ENCODE data around the gene VWC2.

The VWC2 gene

DNA sequence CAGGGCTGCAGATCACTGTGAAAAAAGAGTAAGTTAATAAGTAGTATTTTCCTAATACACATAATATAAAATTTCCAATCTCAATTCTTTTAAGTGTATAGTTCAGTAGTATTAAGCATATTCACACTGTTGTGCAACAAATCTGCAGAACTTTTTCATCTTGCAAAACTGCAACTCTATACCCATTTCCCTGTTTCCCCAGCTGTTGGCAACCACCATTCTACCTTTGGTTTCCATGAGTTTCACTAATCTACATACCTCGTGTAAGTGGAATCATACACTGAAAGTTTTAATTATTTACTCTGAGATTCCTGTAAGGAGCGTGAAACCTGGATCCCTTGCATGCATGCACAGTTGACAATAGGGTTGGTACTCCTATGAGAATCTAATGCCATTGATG is 164.2 kb downstream of the VWC2 start:
- no peak for DNase-seq (ENCODE audit: low read depth, low spot score)
